IMR-90 (cell line): ENCODE data around the gene NHSL2. TPM values are rescaled to one million over a fixed set of nuclear protein-coding genes. Genes with fewer than 3 reads are reported as not detected.

Experiments
- ATAC-seq: fragments of 200-7000 bp; cut with Tn5 transposase; 2 replicates; pipeline ENCODE4 v1.9.1; 2020; ENCODE audit warnings: low read depth, mild to moderate bottlenecking, moderate library complexity
- BruUV-seq: library from RNA; stranded (reverse); fragments of 400-500 nt; replicated peaks from 2 replicates; lab custom pipeline; 2021; lab: Mats Ljungman, UMichigan
- CTCF ChIA-PET: fragments of 300-600 bp; formaldehyde crosslinking; extraction: SDS; loops from one replicate; lab custom pipeline; 2021; ENCODE audit warnings: antibody characterized with exemption; lab: Yijun Ruan, JAX
- POLR2A ChIA-PET: fragments of 300-600 bp; sonication (Branson Sonifier 250); formaldehyde crosslinking; loops from one replicate; lab custom pipeline; 2022; ENCODE audit warnings: antibody characterized with exemption; ENCODE audit not compliant: unreplicated experiment; lab: Charles Lee
- DNase-seq: peaks from one replicate; pipeline ENCODE4 v3.0.0; 2013
- H2AFZ ChIP-seq: replicated peaks from 2 replicates; pipeline ENCODE3; 2013; ENCODE audit warnings: low read length, mild to moderate bottlenecking; ENCODE audit not compliant: poor library complexity
- H2AK5ac ChIP-seq: 2 replicates; pipeline ENCODE4 v1.6.1; 2013; ENCODE audit warnings: low read depth, low read length, inconsistent platforms
- H2AK9ac ChIP-seq: replicated peaks from 2 replicates; pipeline ENCODE3; 2013; ENCODE audit warnings: mild to moderate bottlenecking, low read depth, low read length, moderate library complexity; ENCODE audit not compliant: poor library complexity
- H2BK120ac ChIP-seq: 2 replicates; pipeline ENCODE4 v1.6.1; 2013; ENCODE audit warnings: low read depth, low read length, inconsistent platforms
- H2BK15ac ChIP-seq: 3 replicates; pipeline ENCODE4 v1.6.1; 2013; ENCODE audit warnings: low read depth, low read length, inconsistent platforms
- H2BK20ac ChIP-seq: 2 replicates; pipeline ENCODE4 v1.6.1; 2013; ENCODE audit warnings: low read depth, mild to moderate bottlenecking, inconsistent platforms, low read length, moderate library complexity
- H2BK5ac ChIP-seq: 2 replicates; pipeline ENCODE4 v1.6.1; 2013; ENCODE audit warnings: mild to moderate bottlenecking, low read depth, low read length, inconsistent platforms; ENCODE audit not compliant: poor library complexity, severe bottlenecking
- H3K14ac ChIP-seq: replicated peaks from 2 replicates; pipeline ENCODE4 v1.6.1; 2013; ENCODE audit warnings: low read depth, low read length, inconsistent platforms
- H3K18ac ChIP-seq: 2 replicates; pipeline ENCODE4 v1.6.1; 2013; ENCODE audit warnings: low read depth, low read length, control low read depth
- H3K23ac ChIP-seq: 2 replicates; pipeline ENCODE4 v1.6.1; 2013; ENCODE audit warnings: low read depth, low read length, inconsistent platforms
- H3K27ac ChIP-seq: 2 replicates; pipeline ENCODE4 v1.5.1; 2013; ENCODE audit warnings: mild to moderate bottlenecking, control low read depth, low read length; ENCODE audit not compliant: insufficient read depth
- H3K27me3 ChIP-seq: 2 replicates; pipeline ENCODE4 v1.6.1; 2013; ENCODE audit warnings: low read length; ENCODE audit not compliant: control insufficient read depth, insufficient read depth
- H3K36me3 ChIP-seq: 2 replicates; pipeline ENCODE4 v1.6.1; 2013; ENCODE audit warnings: low read length, mixed read lengths; ENCODE audit not compliant: control insufficient read depth, insufficient read depth
- H3K4ac ChIP-seq: 2 replicates; pipeline ENCODE4 v1.6.1; 2013; ENCODE audit warnings: low read depth, low read length, inconsistent platforms
- H3K4me1 ChIP-seq: 2 replicates; pipeline ENCODE4 v1.6.1; 2013; ENCODE audit warnings: low read length, mixed read lengths; ENCODE audit not compliant: control insufficient read depth, insufficient read depth
- H3K4me2 ChIP-seq: 2 replicates; pipeline ENCODE4 v1.6.1; 2013; ENCODE audit warnings: low read depth, mild to moderate bottlenecking, control low read depth, low read length, moderate library complexity
- H3K4me3 ChIP-seq: 2 replicates; pipeline ENCODE4 v1.5.1; 2013; ENCODE audit warnings: low read depth, mild to moderate bottlenecking, control low read depth, low read length, moderate library complexity; ENCODE audit not compliant: insufficient read depth
- H3K56ac ChIP-seq: 2 replicates; pipeline ENCODE4 v1.6.1; 2013; ENCODE audit warnings: low read length, inconsistent platforms; ENCODE audit not compliant: insufficient read depth; ENCODE audit errors: extremely low read depth
- H3K79me1 ChIP-seq, 2 experiments: 2 replicates each; pipeline ENCODE4 v1.6.1; 2013; ENCODE audit warnings: low read length in 2 of 2, inconsistent platforms in 1 of 2, low read depth in 1 of 2
- H3K9ac ChIP-seq: 2 replicates; pipeline ENCODE4 v1.6.1; 2013; ENCODE audit warnings: low read depth, low read length, control low read depth
- H3K9me1 ChIP-seq: 2 replicates; pipeline ENCODE4 v1.6.1; 2013; ENCODE audit warnings: low read length, inconsistent platforms; ENCODE audit not compliant: insufficient read depth
- H3K9me3 ChIP-seq: 2 replicates; pipeline ENCODE4 v1.6.1; 2013; ENCODE audit warnings: low read length; ENCODE audit not compliant: control insufficient read depth, insufficient read depth
- H4K20me1 ChIP-seq: 2 replicates; pipeline ENCODE4 v1.6.1; 2013; ENCODE audit warnings: low read length, inconsistent platforms; ENCODE audit not compliant: insufficient read depth
- H4K5ac ChIP-seq: 2 replicates; pipeline ENCODE4 v1.6.1; 2013; ENCODE audit warnings: mild to moderate bottlenecking, low read depth, low read length, control low read depth
- H4K8ac ChIP-seq, 2 experiments: 2 replicates each; pipeline ENCODE4 v1.6.1; 2013; ENCODE audit warnings: low read depth in 2 of 2, low read length in 2 of 2, control low read depth in 1 of 2, inconsistent platforms in 1 of 2
- H4K91ac ChIP-seq: 2 replicates; pipeline ENCODE4 v1.6.1; 2013; ENCODE audit warnings: low read depth, low read length, inconsistent platforms; ENCODE audit not compliant: insufficient read depth
- CEBPB ChIP-seq: IDR thresholded peaks from 2 replicates; pipeline ENCODE4 v1.6.1; 2012; ENCODE audit warnings: low read depth, low read length, improper control_type of control experiment
- CHD1 ChIP-seq: IDR thresholded peaks from 2 replicates; pipeline ENCODE4 v1.6.1; 2012; ENCODE audit warnings: low read depth, low read length, improper control_type of control experiment
- FOS ChIP-seq: fragments of 150-350 bp; IDR thresholded peaks from 2 replicates; pipeline ENCODE4 v1.6.1; 2016; ENCODE audit warnings: low read depth, low read length
- MAFK ChIP-seq: IDR thresholded peaks from 2 replicates; pipeline ENCODE4 v1.6.1; 2012; ENCODE audit warnings: low read depth, low read length, improper control_type of control experiment
- NFE2L2 ChIP-seq: fragments of 150-350 bp; IDR thresholded peaks from 2 replicates; pipeline ENCODE4 v1.6.1; 2016; ENCODE audit warnings: low read depth, mild to moderate bottlenecking, low read length
- POLR2A ChIP-seq: IDR thresholded peaks from 2 replicates; pipeline ENCODE4 v1.6.1; 2012; ENCODE audit warnings: mild to moderate bottlenecking, low read depth, low read length
- RCOR1 ChIP-seq: IDR thresholded peaks from 2 replicates; pipeline ENCODE4 v1.6.1; 2012; ENCODE audit warnings: mild to moderate bottlenecking, low read length, improper control_type of control experiment; ENCODE audit not compliant: insufficient replicate concordance
- RFX5 ChIP-seq: IDR thresholded peaks from 2 replicates; pipeline ENCODE4 v1.8.0; 2012; ENCODE audit warnings: low read depth, mild to moderate bottlenecking, low read length, moderate library complexity
- USF2 ChIP-seq: fragments of 150-350 bp; IDR thresholded peaks from 2 replicates; pipeline ENCODE4 v1.6.1; 2017; ENCODE audit warnings: mild to moderate bottlenecking, antibody characterized with exemption, low read length, low read depth
- WGBS, 2 experiments: methylation state at CpG; one replicate each; pipeline versions ENCODE4 v1.1.5 to v1.1.7; 2013; ENCODE audit warnings: missing lambda C conversion rate in 2 of 2; ENCODE audit not compliant: insufficient read length in 1 of 2; ENCODE audit errors: extremely low coverage in 2 of 2; 5-methylcytosine and 5-hydroxymethylcytosine counted together
- dilution Hi-C: fragments of 300-500 bp; cut with HindIII; formaldehyde crosslinking; loops from one replicate; pipeline ENCODE4 v1.14.3; 2018; ENCODE audit warnings: low sequenced_read_pairs; ENCODE audit not compliant: unreplicated experiment
- in situ Hi-C: fragments of 300-500 bp; cut with MboI; formaldehyde crosslinking; loops from 3 replicates; pipeline ENCODE4 v1.14.3; 2019; ENCODE audit warnings: low sequenced_read_pairs, inconsistent platforms, mixed read lengths
- intact Hi-C: fragments of 100-400 bp; cut with micrococcal nuclease; formaldehyde crosslinking; loops from 2 replicates; pipeline ENCODE4 v1.10.0; 2022
- polyA plus RNA-seq, 3 experiments: library from polyadenylated mRNA; depleted of rRNA; stranded (reverse); fragments of >200 nt; gene quantifications; 2 replicates each; pipeline ENCODE4 v1.2.3, GENCODE V29; 2012; ENCODE audit warnings: low replicate concordance in 1 of 3
- total RNA-seq: library from RNA; depleted of rRNA; stranded (reverse); fragments of >200 nt; gene quantifications from 2 replicates; pipeline ENCODE4 v1.2.3, GENCODE V29; 2012
- TF ChIP-seq, protein P1 (sequence below): conservative IDR thresholded peaks from 2 replicates; pipeline ENCODE4 v1.5.1; 2012; ENCODE audit warnings: mild to moderate bottlenecking, low read depth, low read length, improper control_type of control experiment

NHSL2 gene
- total and polyA plus RNA-seq, 2 of the 4 experiments (the other 2 are of a cell fraction), result 0.72 to 0.75 TPM

GRCh38 chrX:72019487-72019886, 108.8 kb downstream of the NHSL2 start:
- H4K5ac ChIP-seq, result no peak overlapping the region; the same call in 1 of the 2 replicates
- no peak overlapping the region for H3K27ac ChIP-seq
- H3K9me1 ChIP-seq, result no peaks in the 10 kb centered on the region
- H3K14ac ChIP-seq, result no peak overlapping the region
- H3K9me3 ChIP-seq, result no peaks in the 10 kb centered on the region
- H2BK5ac ChIP-seq, result no peak overlapping the region
- 0 out of 2 replicates have a peak overlapping the region, but pooled peaks have one; percentile 47 for H3K4ac ChIP-seq
- peaks cover 58% of the 10 kb centered on the region for H3K27me3 ChIP-seq
- POLR2A ChIA-PET, result no interaction called here
- H3K56ac ChIP-seq, result no peak overlapping the region
- H2BK20ac ChIP-seq, result 0 out of 2 replicates have a peak overlapping the region, but pooled peaks have one; percentile 52
- H3K23ac ChIP-seq, result 0 out of 2 replicates have a peak overlapping the region, but pooled peaks have one; percentile 8
- BruUV-seq, result no TSS peak
- H2AFZ ChIP-seq, result peak overlapping the region; percentile 8
- no peaks in the 10 kb centered on the region for H3K79me1 ChIP-seq
- no peak overlapping the region for H3K18ac ChIP-seq
- no peak overlapping the region for H3K9ac ChIP-seq
- H2AK5ac ChIP-seq, result no peak overlapping the region; the same call in 1 of the 2 replicates
- H3K36me3 ChIP-seq, result no peaks in the 10 kb centered on the region
- no peak overlapping the region for H3K4me3 ChIP-seq
- CTCF ChIA-PET, result interaction anchor here (0.6 to 1.5 kb wide), 4 partner anchors 21 to 394 kb away, joined by 3 to 6 read pairs (median 3); no protein-coding TSS in a partner anchor
- H2BK15ac ChIP-seq, result no peak overlapping the region
- dilution Hi-C loops, result no loop called here
- H2BK120ac ChIP-seq, result no peak overlapping the region
- DNase-seq (no peak), ATAC-seq (no peak)
- no peak overlapping the region for H2AK9ac ChIP-seq
- TF ChIP-seq CEBPB (no peak), USF2 (no peak), RCOR1 (no peak), MAFK (no peak), CHD1 (no peak), FOS (no peak), NFE2L2 (no peak), RFX5 (no peak), POLR2A (no peak)
- TF ChIP-seq, protein P1, sequence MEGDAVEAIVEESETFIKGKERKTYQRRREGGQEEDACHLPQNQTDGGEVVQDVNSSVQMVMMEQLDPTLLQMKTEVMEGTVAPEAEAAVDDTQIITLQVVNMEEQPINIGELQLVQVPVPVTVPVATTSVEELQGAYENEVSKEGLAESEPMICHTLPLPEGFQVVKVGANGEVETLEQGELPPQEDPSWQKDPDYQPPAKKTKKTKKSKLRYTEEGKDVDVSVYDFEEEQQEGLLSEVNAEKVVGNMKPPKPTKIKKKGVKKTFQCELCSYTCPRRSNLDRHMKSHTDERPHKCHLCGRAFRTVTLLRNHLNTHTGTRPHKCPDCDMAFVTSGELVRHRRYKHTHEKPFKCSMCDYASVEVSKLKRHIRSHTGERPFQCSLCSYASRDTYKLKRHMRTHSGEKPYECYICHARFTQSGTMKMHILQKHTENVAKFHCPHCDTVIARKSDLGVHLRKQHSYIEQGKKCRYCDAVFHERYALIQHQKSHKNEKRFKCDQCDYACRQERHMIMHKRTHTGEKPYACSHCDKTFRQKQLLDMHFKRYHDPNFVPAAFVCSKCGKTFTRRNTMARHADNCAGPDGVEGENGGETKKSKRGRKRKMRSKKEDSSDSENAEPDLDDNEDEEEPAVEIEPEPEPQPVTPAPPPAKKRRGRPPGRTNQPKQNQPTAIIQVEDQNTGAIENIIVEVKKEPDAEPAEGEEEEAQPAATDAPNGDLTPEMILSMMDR, result no peak
- intact Hi-C loops, result loop anchor here (2.0 to 10.0 kb wide), 2 partner anchors 161 to 525 kb away; partner anchors contain the start of gene PIN4
- no peak overlapping the region for H4K8ac ChIP-seq
- no peak overlapping the region for H3K4me2 ChIP-seq
- H4K20me1 ChIP-seq, result no peaks in the 10 kb centered on the region; the same call in 1 of the 2 replicates
- peaks cover 2% of the 10 kb centered on the region; the same call in 1 of the 2 replicates for H3K4me1 ChIP-seq
- 100% methylated on average over 1 of the region's 3 CpGs; no CpG with 5 or more reads in 1 of the 2 experiments for WGBS, 2 experiments
- H4K91ac ChIP-seq, result no peak overlapping the region
- in situ Hi-C loops, result loop anchor here (25.0 kb wide), 1 partner anchor 518 kb away; no protein-coding TSS in a partner anchor
